ENCODE data around the gene ITLN2.
"Not testable (repeated sequence)": the region's sequence is repeated elsewhere in the genome, so short reads cannot be mapped to it uniquely, and the experiment has no call there.

Gene ITLN2

DNA sequence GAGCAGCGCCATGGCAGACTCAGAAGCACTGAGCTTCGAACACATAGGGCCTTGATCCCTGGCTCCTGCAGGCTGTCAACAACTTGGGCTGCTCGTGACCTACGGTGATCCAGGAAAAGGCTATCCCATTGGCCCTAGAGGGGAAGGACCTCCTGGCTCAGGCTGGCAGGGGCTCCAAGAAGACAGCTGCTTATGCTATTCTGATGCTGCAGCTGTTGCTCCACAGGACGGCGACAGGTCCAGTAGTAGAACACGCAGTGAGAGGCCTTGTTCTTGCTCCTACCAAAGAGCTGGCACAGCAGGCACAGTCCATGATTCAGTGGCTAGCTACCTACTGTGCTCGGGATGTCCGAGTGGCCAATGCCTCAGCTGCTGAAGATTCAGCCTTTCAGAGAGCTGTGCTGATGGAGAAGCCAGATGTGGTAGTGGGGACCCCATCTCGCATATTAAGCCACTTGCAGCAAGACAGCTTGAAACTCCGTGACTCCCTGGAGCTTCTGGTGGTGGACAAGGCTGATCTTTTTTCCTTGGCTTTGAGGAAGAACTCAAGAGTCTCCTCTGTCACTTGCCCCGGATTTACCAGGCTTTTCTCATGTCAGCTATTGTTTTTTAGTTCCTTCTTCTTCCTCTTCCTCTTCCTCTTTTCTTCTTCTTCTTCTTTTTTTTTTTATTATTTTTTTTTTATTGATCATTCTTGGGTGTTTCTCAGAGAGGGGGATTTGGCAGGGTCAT is 18.9 kb downstream of the ITLN2 start:
- no peaks in the 10 kb centered on the region for H3K27me3 ChIP-seq (ENCODE audit: insufficient read depth, low read length, poor library complexity, severe bottlenecking)
- H3K9me3 ChIP-seq (ENCODE audit: insufficient read depth, low read depth, low read length) = no peaks in the 10 kb centered on the region
- H4K20me1 ChIP-seq (ENCODE audit: insufficient read depth, low read length, poor library complexity, severe bottlenecking) = no peaks in the 10 kb centered on the region
- H3K9me2 ChIP-seq (replicated peaks; ENCODE audit: low read depth, low read length) = no peaks in the 10 kb centered on the region
- no peak for TF ChIP-seq EZH2phosphoT487 (IDR thresholded peaks at IDR 0.05; ENCODE audit: borderline replicate concordance)
- TF ChIP-seq CTCF (conservative IDR thresholded peaks at IDR 0.05; ENCODE audit: low read length) = no peak
- H3K36me3 ChIP-seq (ENCODE audit: insufficient read depth, low read length) = no peaks in the 10 kb centered on the region
- H3K9ac ChIP-seq (ENCODE audit: low read depth, low read length, poor library complexity, severe bottlenecking) = no peak overlapping the region
- H3K4me1 ChIP-seq (ENCODE audit: insufficient read depth, low read length, poor library complexity, severe bottlenecking) = no peaks in the 10 kb centered on the region
- no peak overlapping the region for H3K4me2 ChIP-seq (ENCODE audit: low read depth, low read length, poor library complexity, severe bottlenecking)
- no peaks in the 10 kb centered on the region for H3F3A ChIP-seq (ENCODE audit: low read depth)
- no peak overlapping the region for H2AFZ ChIP-seq (ENCODE audit: low read length)
- no peak overlapping the region for H3K4me3 ChIP-seq (ENCODE audit: low read length, poor library complexity, severe bottlenecking)
- H3K79me2 ChIP-seq (ENCODE audit: insufficient read depth, low read length) = no peaks in the 10 kb centered on the region

DNA sequence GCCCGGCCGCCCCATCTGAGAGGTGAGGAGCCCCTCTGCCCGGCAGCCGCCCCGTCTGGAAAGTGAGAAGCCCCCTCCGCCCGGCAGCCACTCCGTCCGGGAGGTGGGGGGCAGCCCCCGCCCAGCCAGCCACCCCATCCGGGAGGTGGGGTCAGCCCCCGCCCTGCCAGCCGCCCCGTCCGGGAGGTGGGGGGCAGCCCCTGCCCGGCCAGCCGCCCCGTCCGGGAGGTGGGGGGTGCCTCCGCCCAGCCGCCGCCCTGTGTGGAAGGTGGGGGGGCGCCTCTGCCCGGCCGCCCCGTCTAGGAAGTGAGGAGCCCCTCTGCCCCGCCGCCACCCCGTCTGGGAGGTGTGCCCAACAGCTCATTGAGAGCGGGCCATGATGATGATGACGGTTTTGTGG is 21.3 kb downstream of the ITLN2 start:
- not testable (repeated sequence) for H3K4me2 ChIP-seq (ENCODE audit: low read depth, low read length, poor library complexity, severe bottlenecking); H3K36me3 ChIP-seq (ENCODE audit: insufficient read depth, low read length)

DNA sequence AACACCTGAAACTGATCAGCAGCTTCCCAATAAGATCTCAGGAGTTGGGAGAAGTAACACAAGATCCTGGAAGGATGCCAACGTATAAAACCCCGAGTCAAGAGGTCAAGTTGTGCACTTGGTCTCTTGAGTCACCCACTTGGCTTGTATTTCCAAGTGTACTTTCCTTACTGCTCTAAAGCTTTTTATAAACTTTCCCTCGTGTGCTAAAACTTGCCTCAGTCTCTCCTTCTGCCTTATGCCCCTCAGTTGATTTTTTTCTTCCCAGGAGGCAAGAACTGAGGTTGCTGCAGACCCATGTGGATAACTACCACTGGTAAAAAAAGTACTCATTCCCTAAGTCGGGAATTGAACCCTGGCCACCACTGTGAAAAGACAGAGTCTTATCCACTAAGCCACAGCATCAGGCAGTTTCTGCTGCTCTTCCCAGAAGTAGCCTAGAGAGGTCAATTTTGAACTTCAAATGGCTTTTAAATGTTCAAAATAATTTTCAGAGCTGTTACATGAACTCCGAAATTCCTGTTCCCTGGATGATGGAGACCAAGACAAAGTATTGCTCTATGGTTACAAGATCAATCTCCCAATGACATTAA is 28.9 kb downstream of the ITLN2 start:
- no peak overlapping the region for H3K4me2 ChIP-seq (ENCODE audit: low read depth, low read length, poor library complexity, severe bottlenecking)

More for the DNA sequence above, 21.3 kb downstream of the ITLN2 start:
- not testable (repeated sequence) for H3K4me3 ChIP-seq (ENCODE audit: low read length, poor library complexity, severe bottlenecking); H3K9me3 ChIP-seq (ENCODE audit: insufficient read depth, low read depth, low read length); H3K9me2 ChIP-seq (replicated peaks; ENCODE audit: low read depth, low read length); H3K79me2 ChIP-seq (ENCODE audit: insufficient read depth, low read length); H3K9ac ChIP-seq (ENCODE audit: low read depth, low read length, poor library complexity, severe bottlenecking); H3K4me1 ChIP-seq (ENCODE audit: insufficient read depth, low read length, poor library complexity, severe bottlenecking); H3K27me3 ChIP-seq (ENCODE audit: insufficient read depth, low read length, poor library complexity, severe bottlenecking); H2AFZ ChIP-seq (ENCODE audit: low read length); H4K20me1 ChIP-seq (ENCODE audit: insufficient read depth, low read length, poor library complexity, severe bottlenecking); H3F3A ChIP-seq (ENCODE audit: low read depth)

More for the DNA sequence above, 28.9 kb downstream of the ITLN2 start:
- Histone ChIP-seq H2AFZ (ENCODE audit: low read length) (no peak overlapping the region), H3K9ac (ENCODE audit: low read depth, low read length, poor library complexity, severe bottlenecking) (no peak overlapping the region), H3K9me3 (ENCODE audit: insufficient read depth, low read depth, low read length) (peaks cover 14% of the 10 kb centered on the region; the same call in 1 of the 2 replicates), H3K4me1 (ENCODE audit: insufficient read depth, low read length, poor library complexity, severe bottlenecking) (no peaks in the 10 kb centered on the region), H3K27me3 (ENCODE audit: insufficient read depth, low read length, poor library complexity, severe bottlenecking) (no peaks in the 10 kb centered on the region), H4K20me1 (ENCODE audit: insufficient read depth, low read length, poor library complexity, severe bottlenecking) (no peaks in the 10 kb centered on the region), H3K4me3 (ENCODE audit: low read length, poor library complexity, severe bottlenecking) (no peak overlapping the region), H3K36me3 (ENCODE audit: insufficient read depth, low read length) (no peaks in the 10 kb centered on the region), H3F3A (ENCODE audit: low read depth) (no peaks in the 10 kb centered on the region), H3K79me2 (ENCODE audit: insufficient read depth, low read length) (no peaks in the 10 kb centered on the region), H3K9me2 (replicated peaks; ENCODE audit: low read depth, low read length) (no peaks in the 10 kb centered on the region)
- TF ChIP-seq EZH2phosphoT487 (IDR thresholded peaks at IDR 0.05; ENCODE audit: borderline replicate concordance) = no peak
- TF ChIP-seq CTCF (conservative IDR thresholded peaks at IDR 0.05; ENCODE audit: low read length) = no peak

All from Loucy (cell line).